ENCODE data around the gene C1orf35. TPM values are rescaled to one million over a fixed set of nuclear protein-coding genes. Genes with fewer than 3 reads are reported as not detected.

Gene C1orf35
- total and polyA plus RNA-seq, 12 donors: 5.0 to 42.0 (median 15.7) TPM

DNA sequence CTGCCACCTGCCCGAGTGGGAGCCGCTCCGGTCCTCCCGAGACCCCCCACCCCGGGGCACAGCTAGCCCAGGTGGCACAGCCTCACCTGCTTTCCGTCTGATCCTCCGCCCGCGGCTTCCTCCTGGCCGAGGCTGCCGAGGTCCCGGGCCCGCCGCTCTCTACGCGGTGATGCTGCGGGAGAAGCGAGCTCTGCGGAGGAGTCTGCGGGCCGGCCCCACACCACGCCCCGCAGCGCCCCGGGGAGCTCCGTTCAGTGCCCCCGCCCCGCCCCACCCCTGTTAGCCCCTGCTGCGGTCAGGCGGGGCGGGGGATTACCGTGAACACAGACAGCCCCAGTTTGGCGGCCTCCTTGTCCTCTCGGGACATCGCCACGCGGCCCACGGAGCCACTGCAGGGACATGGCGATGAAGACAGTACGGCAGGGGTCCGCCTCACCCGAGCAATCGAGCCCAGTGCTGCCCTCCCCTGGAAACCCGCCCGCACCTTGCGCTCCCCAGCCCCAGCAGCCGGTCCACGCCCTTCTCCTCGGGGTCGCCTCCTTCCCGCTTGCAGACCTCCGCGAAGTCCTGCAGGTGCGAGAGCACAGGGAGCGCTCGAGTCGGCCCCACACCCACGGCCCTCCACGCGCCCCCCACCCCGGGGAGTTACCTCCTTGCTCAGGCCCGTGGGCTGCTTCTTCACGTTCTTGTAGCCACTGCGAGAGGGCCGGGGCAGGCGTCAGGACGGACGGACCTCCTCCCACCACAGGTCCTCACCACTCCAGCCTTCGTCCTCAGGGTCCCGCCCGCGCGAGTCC lies 933 bp downstream of the C1orf35 start:
- Histone ChIP-seq H3K36me3 (replicated peaks in 1 of 2) (peaks cover 0 to 59% of the 10 kb centered on the region in 2 donors), H3K9me3 (replicated peaks in 1 of 3) (no peaks in the 10 kb centered on the region), H3K4me1 (replicated peaks in 1 of 2) (peaks cover 12 to 18% of the 10 kb centered on the region in 2 donors), H3K27ac (peak overlapping the region in 4 of 5 donors; percentile 88 to 96 (median 94)), H3K4me3 (peak overlapping the region in 2 of 4 donors; percentile 80 to 86), H3K27me3 (no peaks in the 10 kb centered on the region)
- TF ChIP-seq POLR2A (IDR thresholded peaks at IDR 0.05): no peak
- TF ChIP-seq, protein P1, sequence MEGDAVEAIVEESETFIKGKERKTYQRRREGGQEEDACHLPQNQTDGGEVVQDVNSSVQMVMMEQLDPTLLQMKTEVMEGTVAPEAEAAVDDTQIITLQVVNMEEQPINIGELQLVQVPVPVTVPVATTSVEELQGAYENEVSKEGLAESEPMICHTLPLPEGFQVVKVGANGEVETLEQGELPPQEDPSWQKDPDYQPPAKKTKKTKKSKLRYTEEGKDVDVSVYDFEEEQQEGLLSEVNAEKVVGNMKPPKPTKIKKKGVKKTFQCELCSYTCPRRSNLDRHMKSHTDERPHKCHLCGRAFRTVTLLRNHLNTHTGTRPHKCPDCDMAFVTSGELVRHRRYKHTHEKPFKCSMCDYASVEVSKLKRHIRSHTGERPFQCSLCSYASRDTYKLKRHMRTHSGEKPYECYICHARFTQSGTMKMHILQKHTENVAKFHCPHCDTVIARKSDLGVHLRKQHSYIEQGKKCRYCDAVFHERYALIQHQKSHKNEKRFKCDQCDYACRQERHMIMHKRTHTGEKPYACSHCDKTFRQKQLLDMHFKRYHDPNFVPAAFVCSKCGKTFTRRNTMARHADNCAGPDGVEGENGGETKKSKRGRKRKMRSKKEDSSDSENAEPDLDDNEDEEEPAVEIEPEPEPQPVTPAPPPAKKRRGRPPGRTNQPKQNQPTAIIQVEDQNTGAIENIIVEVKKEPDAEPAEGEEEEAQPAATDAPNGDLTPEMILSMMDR (IDR thresholded peaks at IDR 0.05): peak in 2 of 6 experiments; percentile 2 to 4
- intact Hi-C loops (cut with DNase I): no loop called here
- peak in 4 of 7 donors; percentile 33 to 59 (median 51) for DNase-seq
- WGBS, 4 donors: 1 to 10% (median 4%) methylated on average over 15 to 73 of the region's 73 CpGs

DNA sequence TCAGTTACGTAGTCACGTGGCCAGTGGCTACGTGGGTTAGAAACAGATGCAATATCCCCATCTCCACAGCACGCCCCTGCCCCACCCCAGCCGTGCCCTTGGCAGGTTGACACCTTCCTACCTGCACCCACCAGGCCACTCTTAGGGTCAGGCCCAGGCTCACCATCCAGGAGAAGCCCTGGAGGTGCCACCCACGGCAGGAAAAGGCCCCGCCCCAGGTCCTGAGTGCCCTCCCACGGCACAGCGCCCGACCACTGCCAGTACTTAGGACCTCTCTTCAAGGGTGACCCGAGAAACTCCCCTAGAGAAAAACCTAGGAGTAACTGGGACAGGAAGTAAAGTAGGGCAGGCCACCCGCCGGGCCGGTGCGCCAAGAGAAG lies 1.5 kb downstream of the C1orf35 start:
- intact Hi-C loops (cut with DNase I): no loop called here
- WGBS, 4 donors: 35 to 51% (median 41%) methylated on average over 7 to 15 of the region's 15 CpGs
- no peak for TF ChIP-seq POLR2A (IDR thresholded peaks at IDR 0.05)
- TF ChIP-seq, protein P1 (IDR thresholded peaks at IDR 0.05): no peak
- Histone ChIP-seq H3K36me3 (replicated peaks in 1 of 2) (peaks cover 0 to 56% of the 10 kb centered on the region in 2 donors), H3K27ac (peak overlapping the region in 2 of 5 donors; percentile 93 to 95), H3K27me3 (no peaks in the 10 kb centered on the region), H3K4me1 (replicated peaks in 1 of 2) (peaks cover 12 to 22% of the 10 kb centered on the region in 2 donors), H3K4me3 (peak overlapping the region in 2 of 4 donors; percentile 80 to 86), H3K9me3 (replicated peaks in 1 of 3) (no peaks in the 10 kb centered on the region)
- DNase-seq: peak in 1 of 7 donors; percentile 37

DNA sequence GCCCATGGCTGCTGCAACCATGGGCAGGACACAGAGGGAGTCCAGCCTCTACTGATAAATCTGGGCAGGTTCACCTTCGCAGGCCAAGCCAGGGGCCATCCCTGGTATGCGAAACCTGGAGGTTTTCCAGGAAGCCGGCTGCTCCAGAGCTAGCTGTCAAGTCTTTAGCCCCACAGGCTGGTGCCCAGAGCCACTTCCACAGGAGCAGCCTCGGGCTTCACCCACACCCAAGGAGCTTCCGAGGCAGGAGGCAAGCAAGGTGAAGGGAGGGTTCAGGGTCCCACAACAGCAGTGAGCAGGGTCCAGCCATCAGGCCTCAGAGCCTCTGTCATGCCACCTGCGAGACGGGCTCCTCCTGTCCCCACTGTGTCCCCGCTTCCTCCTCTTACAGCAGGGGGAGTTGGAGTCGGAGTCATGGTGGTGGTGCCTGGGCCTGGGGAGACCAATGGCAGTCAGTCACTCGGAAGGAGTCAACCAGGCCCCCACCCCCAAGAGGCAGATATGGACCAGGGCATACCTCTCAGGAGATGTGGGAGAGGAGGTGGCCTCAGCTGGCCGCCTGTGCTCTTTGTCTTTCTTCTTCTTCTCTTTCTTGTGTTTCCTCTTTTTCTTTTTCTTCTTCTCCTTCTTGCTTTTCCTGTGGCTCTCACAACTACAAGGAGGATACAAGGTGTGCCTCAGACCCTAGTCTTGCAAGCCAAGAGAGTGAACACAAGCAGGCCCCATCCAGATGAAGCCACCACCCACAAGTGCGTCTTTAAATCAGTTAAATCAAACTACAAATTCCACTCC lies 2.1 kb downstream of the C1orf35 start:
- peaks cover 12 to 25% of the 10 kb centered on the region in 2 donors for H3K4me1 ChIP-seq (replicated peaks in 1 of 2)
- no peaks in the 10 kb centered on the region for H3K9me3 ChIP-seq (replicated peaks in 1 of 3)
- intact Hi-C loops (cut with DNase I): no loop called here
- TF ChIP-seq, protein P1 (IDR thresholded peaks at IDR 0.05): no peak
- TF ChIP-seq POLR2A (IDR thresholded peaks at IDR 0.05): no peak
- no peak overlapping the region for H3K4me3 ChIP-seq
- peak in 3 of 7 donors; percentile 9 to 43 (median 27) for DNase-seq
- no peaks in the 10 kb centered on the region for H3K27me3 ChIP-seq
- peaks cover 0 to 51% of the 10 kb centered on the region in 2 donors for H3K36me3 ChIP-seq (replicated peaks in 1 of 2)
- WGBS, 4 donors: 78 to 85% (median 81%) methylated on average over 5 to 12 of the region's 12 CpGs
- H3K27ac ChIP-seq: peak overlapping the region in 1 of 5 donors; percentile 95

DNA sequence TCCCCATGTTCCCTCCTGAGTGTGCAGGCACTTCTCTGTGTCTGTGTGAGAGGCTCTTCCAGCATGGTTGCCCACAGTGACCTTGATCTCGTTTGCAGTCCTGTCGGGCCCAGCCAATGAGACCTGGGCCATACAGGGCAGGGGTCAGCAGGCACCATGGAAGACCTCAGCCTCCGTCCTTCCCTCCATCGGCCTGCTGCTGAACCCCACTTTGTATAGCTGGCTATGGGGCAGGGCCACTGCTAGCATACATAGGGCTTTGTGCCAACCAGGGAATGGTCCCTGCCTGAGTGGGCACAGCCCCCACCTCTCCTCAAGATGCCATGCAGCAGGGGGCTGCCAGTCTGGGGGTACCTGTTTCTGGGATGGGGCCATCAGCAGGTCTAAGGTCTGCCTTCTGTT lies 3.8 kb downstream of the C1orf35 start:
- Histone ChIP-seq H3K36me3 (replicated peaks in 1 of 2) (peaks cover 0 to 45% of the 10 kb centered on the region in 2 donors), H3K4me1 (replicated peaks in 1 of 2) (peaks cover 12 to 34% of the 10 kb centered on the region in 2 donors), H3K9me3 (replicated peaks in 1 of 3) (peaks cover 0 to 7% (median 0%) of the 10 kb centered on the region in 3 donors), H3K4me3 (no peak overlapping the region), H3K27ac (peak overlapping the region in 1 of 5 donors; percentile 4), H3K27me3 (no peaks in the 10 kb centered on the region)
- WGBS, 4 donors: 0 to 63% (median 42%) methylated on average over 2 to 4 of the region's 4 CpGs; no CpG with 5 or more reads in 1 of the 4 donors
- TF ChIP-seq, protein P1 (IDR thresholded peaks at IDR 0.05): no peak
- no peak for TF ChIP-seq POLR2A (IDR thresholded peaks at IDR 0.05)
- intact Hi-C loops (cut with DNase I): no loop called here
- DNase-seq: peak in 3 of 7 donors; percentile 5 to 52 (median 14)

Measured in adrenal gland (tissue), 12 donors.